Endodermal cell (in vitro differentiated cells): ENCODE results near the gene CORO6. TPM values are rescaled to one million over a fixed set of nuclear protein-coding genes. Genes with fewer than 3 reads are reported as not detected.
"Not testable (repeated sequence)": the region's sequence is repeated elsewhere in the genome, so short reads cannot be mapped to it uniquely, and the experiment has no call there.

ENCODE experiments used
- DNase-seq: peaks from one replicate; pipeline ENCODE4 v3.0.0-alpha.2; 2017
- H3K27ac ChIP-seq: 2 replicates; pipeline ENCODE4 v1.5.1; 2013; ENCODE audit warnings: mild to moderate bottlenecking, low read depth, low read length, moderate library complexity
- H3K27me3 ChIP-seq: 2 replicates; pipeline ENCODE4 v1.6.1; 2013; ENCODE audit warnings: mild to moderate bottlenecking, low read length, moderate library complexity; ENCODE audit not compliant: insufficient read depth, control insufficient read depth, poor library complexity, severe bottlenecking
- H3K36me3 ChIP-seq: 2 replicates; pipeline ENCODE4 v1.7.0; 2013; ENCODE audit warnings: mild to moderate bottlenecking, low read length, moderate library complexity; ENCODE audit not compliant: control insufficient read depth, insufficient read depth
- H3K4me1 ChIP-seq: one replicate; pipeline ENCODE4 v1.7.0; 2013; ENCODE audit warnings: low read length; ENCODE audit not compliant: control insufficient read depth, insufficient read depth
- H3K4me3 ChIP-seq: 2 replicates; pipeline ENCODE4 v1.5.1; 2013; ENCODE audit warnings: mild to moderate bottlenecking, low read length, moderate library complexity
- H3K9ac ChIP-seq: 2 replicates; pipeline ENCODE4 v1.6.1; 2013; ENCODE audit warnings: mild to moderate bottlenecking, low read length, moderate library complexity; ENCODE audit not compliant: poor library complexity, severe bottlenecking; ENCODE audit errors: extremely low read depth
- H3K9me3 ChIP-seq: 2 replicates; pipeline ENCODE4 v1.6.1; 2013; ENCODE audit warnings: mild to moderate bottlenecking, low read length, moderate library complexity; ENCODE audit not compliant: control insufficient read depth
- H3K27ac Mint-ChIP-seq: 2 replicates; pipeline ENCODE4 v1.8.0; 2020; ENCODE audit warnings: mixed read lengths
- H3K27me3 Mint-ChIP-seq: 2 replicates; pipeline ENCODE4 v1.8.0; 2021; ENCODE audit warnings: mild to moderate bottlenecking, mixed read lengths; ENCODE audit not compliant: insufficient read depth
- H3K36me3 Mint-ChIP-seq: 2 replicates; pipeline ENCODE4 v1.8.0; 2020; ENCODE audit warnings: low read depth, mixed read lengths
- H3K4me1 Mint-ChIP-seq: 2 replicates; pipeline ENCODE4 v1.8.0; 2020; ENCODE audit warnings: mixed read lengths
- H3K4me3 Mint-ChIP-seq: 2 replicates; pipeline ENCODE4 v1.8.0; 2020; ENCODE audit warnings: mild to moderate bottlenecking, moderate library complexity, mixed read lengths
- H3K9me3 Mint-ChIP-seq: 2 replicates; pipeline ENCODE4 v1.8.0; 2020; ENCODE audit warnings: mild to moderate bottlenecking, mixed read lengths
- CTCF ChIP-seq: fragments of 200-600 bp; sonication (generic); conservative IDR thresholded peaks from 2 replicates; pipeline ENCODE4 v1.5.0; 2021; ENCODE audit warnings: antibody characterized with exemption, mild to moderate bottlenecking
- WGBS, 2 experiments: methylation state at CpG; one replicate each; pipeline versions ENCODE4 v1.1.5 to v1.1.7; 2013; ENCODE audit warnings: missing lambda C conversion rate in 2 of 2, mixed read lengths in 1 of 2; ENCODE audit not compliant: insufficient coverage in 1 of 2, insufficient read length in 1 of 2; 5-methylcytosine and 5-hydroxymethylcytosine counted together
- total RNA-seq, 2 donors: library from RNA; stranded (reverse); fragmentation: NEBNext Ultra II Directional in 1 of 2; extraction: Animal tissue kit (Norgen Biotek cat#: 25700) in 1 of 2; gene quantifications; 2 replicates in 1 of 2; 3 replicates in 1 of 2; pipeline ENCODE4 v1.2.1, GENCODE V29; 2021

Gene CORO6
- total RNA-seq, 2 donors from 2014 or later: 0.86 to 1.00 TPM

- no peak for TF ChIP-seq CTCF
- no peaks in the 10 kb centered on the region for H3K4me1 ChIP-seq
- Mint-ChIP-seq H3K36me3 (peaks cover under 1% of the 10 kb centered on the region), H3K4me1 (peaks cover 1% of the 10 kb centered on the region), H3K27ac (no peak overlapping the region), H3K4me3 (no peak overlapping the region), H3K9me3 (no peaks in the 10 kb centered on the region), H3K27me3 (no peaks in the 10 kb centered on the region)
- no peaks in the 10 kb centered on the region for H3K27me3 ChIP-seq
- no peaks in the 10 kb centered on the region for H3K9me3 ChIP-seq
- no peak overlapping the region for H3K4me3 ChIP-seq
- no peak for DNase-seq
- 94 to 97% methylated on average over 5 to 6 of the region's 6 CpGs for WGBS, 2 experiments
- H3K36me3 ChIP-seq: no peaks in the 10 kb centered on the region
- no peak overlapping the region for H3K9ac ChIP-seq
- no peak overlapping the region for H3K27ac ChIP-seq
Observed at GRCh38 chr17:29655323-29655722, 32.6 kb upstream of the CORO6 start.

GRCh38 chr17:29653995-29654714 is 31.4 kb upstream of the CORO6 start:
- H3K27me3 Mint-ChIP-seq: no peaks in the 10 kb centered on the region
- Histone ChIP-seq H3K36me3 (no peaks in the 10 kb centered on the region), H3K9ac (no peak overlapping the region), H3K4me3 (no peak overlapping the region), H3K27me3 (no peaks in the 10 kb centered on the region), H3K4me1 (no peaks in the 10 kb centered on the region), H3K27ac (no peak overlapping the region), H3K9me3 (no peaks in the 10 kb centered on the region)
- H3K36me3 Mint-ChIP-seq: no peaks in the 10 kb centered on the region
- 86% methylated on average over 1 of the region's 1 CpG; no CpG with 5 or more reads in 1 of the 2 experiments for WGBS, 2 experiments
- H3K4me1 Mint-ChIP-seq: peaks cover 1% of the 10 kb centered on the region
- no peak for DNase-seq
- H3K4me3 Mint-ChIP-seq: no peak overlapping the region
- H3K9me3 Mint-ChIP-seq: no peaks in the 10 kb centered on the region
- no peak for TF ChIP-seq CTCF
- no peak overlapping the region for H3K27ac Mint-ChIP-seq

- no peak for DNase-seq
- Histone ChIP-seq H3K27ac (no peak overlapping the region), H3K9me3 (no peaks in the 10 kb centered on the region), H3K36me3 (no peaks in the 10 kb centered on the region), H3K9ac (no peak overlapping the region), H3K4me1 (no peaks in the 10 kb centered on the region), H3K4me3 (no peak overlapping the region), H3K27me3 (no peaks in the 10 kb centered on the region)
- peaks cover 1% of the 10 kb centered on the region for H3K4me1 Mint-ChIP-seq
- H3K36me3 Mint-ChIP-seq: no peaks in the 10 kb centered on the region
- no peaks in the 10 kb centered on the region for H3K27me3 Mint-ChIP-seq
- no peak overlapping the region for H3K4me3 Mint-ChIP-seq
- no peak overlapping the region for H3K27ac Mint-ChIP-seq
- no peaks in the 10 kb centered on the region for H3K9me3 Mint-ChIP-seq
- no peak for TF ChIP-seq CTCF
Observed at GRCh38 chr17:29652976-29653375, 30.3 kb upstream of the CORO6 start.

- not testable (repeated sequence) for H3K4me3 ChIP-seq, H3K4me1 ChIP-seq, H3K27ac Mint-ChIP-seq, H3K9me3 Mint-ChIP-seq, H3K4me3 Mint-ChIP-seq, H3K36me3 ChIP-seq, DNase-seq, H3K9ac ChIP-seq, H3K36me3 Mint-ChIP-seq, H3K27me3 ChIP-seq, H3K27me3 Mint-ChIP-seq, H3K9me3 ChIP-seq, H3K4me1 Mint-ChIP-seq, H3K27ac ChIP-seq
- 92 to 95% methylated on average over 5 to 7 of the region's 7 CpGs for WGBS, 2 experiments
Observed at GRCh38 chr17:29651913-29652312, 29.2 kb upstream of the CORO6 start.
